GM21529 (cell line): Measurements from ENCODE around the gene NFX1.

Source experiments
- ATAC-seq: cut with Tn5 transposase; IDR thresholded peaks from one replicate; pipeline ENCODE4 v1.9.1; 2021; ENCODE audit not compliant: unreplicated experiment

NFX1 gene

GRCh38 chr9:33415501-33416038 lies 125.3 kb downstream of the NFX1 start:
- peak; percentile 79 for ATAC-seq

- no peak for ATAC-seq
Observed at GRCh38 chr9:33416996-33417395, 126.7 kb downstream of the NFX1 start.

DNA sequence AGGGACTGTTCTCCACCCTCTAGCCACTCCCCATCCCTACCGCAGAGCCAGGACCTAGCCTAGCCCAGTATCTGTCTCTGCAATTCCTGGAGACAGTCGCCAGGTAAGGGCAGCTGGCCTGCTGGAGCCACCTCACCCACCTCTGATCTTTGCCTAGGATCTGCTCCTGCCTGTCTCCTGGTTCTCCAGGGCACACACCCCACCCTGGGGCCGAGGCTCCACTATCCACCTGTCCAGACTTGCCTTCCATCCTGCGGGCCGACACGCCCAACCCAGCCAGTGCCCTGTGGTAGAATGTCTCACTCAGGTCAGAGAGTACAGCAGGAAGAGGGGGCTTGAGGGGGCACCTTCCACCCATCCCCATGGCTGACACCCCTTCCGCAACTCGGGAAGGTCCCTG lies 127.8 kb downstream of the NFX1 start:
- no peak for ATAC-seq

DNA sequence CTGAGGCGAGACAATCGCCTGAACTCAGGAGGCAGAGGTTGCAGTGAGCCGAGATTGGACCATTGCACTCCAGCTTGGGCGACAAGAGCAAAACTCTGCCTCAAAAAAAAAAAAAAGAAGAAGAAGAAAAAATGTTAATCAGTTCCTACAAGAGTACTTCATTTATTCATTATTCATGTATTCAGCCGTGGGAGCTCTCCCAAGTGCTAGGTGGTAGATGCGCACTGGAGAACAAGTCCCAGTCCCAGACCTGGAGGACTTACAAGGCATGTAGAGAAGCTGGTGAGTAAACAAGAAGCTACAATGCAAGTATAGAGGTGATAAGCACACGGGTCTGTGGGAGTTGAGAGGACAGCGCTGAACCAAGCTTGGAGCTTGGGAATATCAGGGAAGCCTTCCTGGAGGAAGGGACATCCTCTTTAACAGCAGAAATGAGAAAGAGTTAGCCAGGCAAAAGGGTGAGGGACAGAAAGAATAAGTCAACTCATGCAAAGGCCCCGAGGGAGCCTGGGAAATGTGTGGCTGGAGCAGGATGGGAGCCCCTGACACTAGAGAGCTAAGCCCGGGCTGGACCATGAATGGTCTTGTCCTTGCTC lies 129.5 kb downstream of the NFX1 start:
- no peak for ATAC-seq
